Vagina (tissue), 2 donors: ENCODE data around the gene TNFAIP8L3. TPM values are rescaled to one million over a fixed set of nuclear protein-coding genes. Genes with fewer than 3 reads are reported as not detected.

Experiments used
- DNase-seq, 2 donors: peaks; one replicate each; pipeline ENCODE4 v3.0.0-alpha.2; 2017; ENCODE audit errors: extremely low spot score in 2 of 2
- H3K27ac ChIP-seq: fragments of 200-600 bp; sonication (generic); one replicate; pipeline ENCODE4 v1.5.1; 2019
- H3K27me3 ChIP-seq: fragments of 200-600 bp; sonication (generic); one replicate; pipeline ENCODE4 v1.5.1; 2019
- H3K36me3 ChIP-seq, 2 donors: fragments of 200-600 bp; sonication (generic); one replicate each; pipeline ENCODE4 v1.5.1; 2017 to 2019
- H3K4me1 ChIP-seq: fragments of 200-600 bp; sonication (generic); one replicate; pipeline ENCODE4 v1.5.1; 2019
- H3K4me3 ChIP-seq, 2 donors: fragments of 200-600 bp; sonication (generic); 1 replicate in 1 of 2; 2 replicates in 1 of 2; pipeline ENCODE4 v1.5.1; 2016 to 2019
- H3K9me3 ChIP-seq: fragments of 200-600 bp; sonication (generic); one replicate; pipeline ENCODE4 v1.5.1; 2019
- POLR2A ChIP-seq, 2 donors: fragments of 450-650 bp; IDR thresholded peaks; one replicate each; pipeline ENCODE4 v1.6.1; 2017; ENCODE audit warnings: antibody characterized with exemption in 2 of 2, mild to moderate bottlenecking in 2 of 2, moderate library complexity in 2 of 2
- POLR2AphosphoS5 ChIP-seq, 2 donors: sonication (generic); formaldehyde crosslinking; IDR thresholded peaks; one replicate each; pipeline ENCODE4 v1.9.0; 2017; ENCODE audit warnings: antibody characterized with exemption in 2 of 2, mild to moderate bottlenecking in 2 of 2, low read depth in 1 of 2; ENCODE audit not compliant: insufficient read depth in 1 of 2
- intact Hi-C: fragments of 100-400 bp; cut with DNase I; formaldehyde crosslinking; loops from one replicate; pipeline ENCODE4 v1.15.1; 2023
- total RNA-seq: library from RNA; depleted of rRNA; stranded (reverse); fragments of >200 nt; gene quantifications from one replicate; pipeline ENCODE4 v1.2.3, GENCODE V29; 2016
- TF ChIP-seq, protein P1 (sequence below), 3 experiments: fragments of 450-650 bp in 2 of 3; fragments of 200-600 bp in 1 of 3; sonication (generic) in 1 of 3; IDR thresholded peaks; one replicate each; pipeline ENCODE4 v1.5.1; 2017 to 2019; ENCODE audit warnings: antibody characterized with exemption in 3 of 3, mild to moderate bottlenecking in 2 of 3, moderate library complexity in 2 of 3

The TNFAIP8L3 gene
- total RNA-seq, 1 donor from 2014 or later, result 21.9 TPM

DNA sequence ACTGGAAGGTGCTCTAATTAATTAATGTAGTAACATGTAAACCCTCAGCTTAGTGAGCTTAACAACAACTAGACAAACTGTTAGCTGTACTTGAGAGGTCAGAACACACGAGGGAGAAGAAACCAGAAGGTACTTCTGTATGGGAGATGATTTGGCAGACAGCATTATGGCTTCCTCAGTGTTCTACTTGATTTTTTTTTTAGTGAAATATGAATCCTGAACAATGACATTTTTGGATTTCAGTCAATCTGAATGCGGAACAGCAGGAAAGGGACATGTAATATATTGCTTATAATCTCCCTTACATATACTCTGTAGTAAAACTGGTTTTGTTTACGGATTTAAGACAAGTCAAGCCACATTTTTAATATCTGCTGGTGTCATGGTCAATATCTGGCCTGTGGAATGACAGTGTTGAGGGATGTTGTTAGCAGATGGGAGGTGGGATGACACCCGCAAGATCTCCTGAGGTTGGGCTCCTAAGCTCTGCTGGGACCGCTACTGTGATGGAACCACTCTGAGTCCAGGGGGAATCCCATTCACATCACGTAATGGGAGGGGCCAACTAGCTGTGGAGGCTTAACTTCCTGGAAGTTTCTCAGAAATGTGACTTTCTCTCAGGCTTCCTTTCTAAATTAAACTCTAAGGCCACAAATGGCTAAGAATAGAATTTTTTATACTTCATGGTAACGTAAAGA lies 18.7 kb downstream of the TNFAIP8L3 start:
- Histone ChIP-seq H3K27ac (peak overlapping the region; percentile 47), H3K27me3 (no peaks in the 10 kb centered on the region), H3K4me3 (no peak overlapping the region), H3K4me1 (peaks cover 27% of the 10 kb centered on the region), H3K9me3 (no peaks in the 10 kb centered on the region), H3K36me3 (no peaks in the 10 kb centered on the region)
- intact Hi-C loops, result no loop called here
- TF ChIP-seq, protein P1, sequence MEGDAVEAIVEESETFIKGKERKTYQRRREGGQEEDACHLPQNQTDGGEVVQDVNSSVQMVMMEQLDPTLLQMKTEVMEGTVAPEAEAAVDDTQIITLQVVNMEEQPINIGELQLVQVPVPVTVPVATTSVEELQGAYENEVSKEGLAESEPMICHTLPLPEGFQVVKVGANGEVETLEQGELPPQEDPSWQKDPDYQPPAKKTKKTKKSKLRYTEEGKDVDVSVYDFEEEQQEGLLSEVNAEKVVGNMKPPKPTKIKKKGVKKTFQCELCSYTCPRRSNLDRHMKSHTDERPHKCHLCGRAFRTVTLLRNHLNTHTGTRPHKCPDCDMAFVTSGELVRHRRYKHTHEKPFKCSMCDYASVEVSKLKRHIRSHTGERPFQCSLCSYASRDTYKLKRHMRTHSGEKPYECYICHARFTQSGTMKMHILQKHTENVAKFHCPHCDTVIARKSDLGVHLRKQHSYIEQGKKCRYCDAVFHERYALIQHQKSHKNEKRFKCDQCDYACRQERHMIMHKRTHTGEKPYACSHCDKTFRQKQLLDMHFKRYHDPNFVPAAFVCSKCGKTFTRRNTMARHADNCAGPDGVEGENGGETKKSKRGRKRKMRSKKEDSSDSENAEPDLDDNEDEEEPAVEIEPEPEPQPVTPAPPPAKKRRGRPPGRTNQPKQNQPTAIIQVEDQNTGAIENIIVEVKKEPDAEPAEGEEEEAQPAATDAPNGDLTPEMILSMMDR (IDR thresholded peaks at IDR 0.05), result no peak
- TF ChIP-seq POLR2A (IDR thresholded peaks at IDR 0.05) (no peak), POLR2AphosphoS5 (IDR thresholded peaks at IDR 0.05; ENCODE audit: insufficient read depth in 1 of 2, low read depth in 1 of 2) (no peak)
- DNase-seq, result no peak

DNA sequence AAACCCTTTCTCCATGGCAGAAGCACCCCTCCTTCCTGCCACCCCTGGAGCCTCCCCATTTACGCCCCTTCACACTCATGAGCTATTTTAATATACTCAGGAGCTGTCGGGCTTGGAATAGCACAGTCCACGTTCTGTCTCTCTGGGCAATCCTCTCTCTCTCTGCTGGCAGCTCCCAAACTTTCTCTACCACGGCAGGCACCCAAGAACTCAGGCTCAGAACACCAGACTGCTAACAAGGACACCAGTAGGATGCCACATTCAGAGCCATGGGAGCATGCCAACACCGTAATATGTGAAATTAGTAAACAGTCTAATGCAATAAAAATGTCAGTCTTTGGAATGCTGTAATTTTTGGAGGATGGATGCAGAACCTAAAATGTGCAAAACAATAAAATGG lies 19.3 kb downstream of the TNFAIP8L3 start:
- H3K36me3 ChIP-seq, result no peaks in the 10 kb centered on the region
- no peak for TF ChIP-seq POLR2A (IDR thresholded peaks at IDR 0.05)
- no peak for TF ChIP-seq POLR2AphosphoS5 (IDR thresholded peaks at IDR 0.05; ENCODE audit: insufficient read depth in 1 of 2, low read depth in 1 of 2)
- TF ChIP-seq, protein P1 (IDR thresholded peaks at IDR 0.05), result no peak
- H3K27ac ChIP-seq, result peak overlapping the region; percentile 27
- no peaks in the 10 kb centered on the region for H3K27me3 ChIP-seq
- H3K9me3 ChIP-seq, result no peaks in the 10 kb centered on the region
- no peak for DNase-seq
- intact Hi-C loops, result no loop called here
- H3K4me3 ChIP-seq, result no peak overlapping the region
- H3K4me1 ChIP-seq, result peaks cover 27% of the 10 kb centered on the region

DNA sequence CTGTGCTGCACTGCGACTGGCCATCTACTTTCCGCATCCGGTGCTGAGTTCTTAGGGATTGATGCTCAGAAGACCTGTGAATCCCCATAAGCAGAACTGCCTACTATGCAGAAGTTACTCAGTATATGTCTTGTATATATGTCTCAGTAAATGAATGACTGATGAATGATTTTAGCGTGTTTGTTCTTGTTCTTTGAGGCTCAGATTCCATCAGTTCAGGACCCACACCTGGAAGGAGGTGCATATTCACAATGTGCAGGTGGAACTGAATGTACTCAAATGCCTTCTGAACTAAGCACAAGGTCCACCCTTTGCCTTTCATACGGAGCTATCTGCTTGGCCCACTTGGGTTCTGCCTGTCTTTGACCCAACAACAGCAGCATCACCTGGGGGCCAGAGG lies 19.8 kb downstream of the TNFAIP8L3 start:
- Histone ChIP-seq H3K27me3 (no peaks in the 10 kb centered on the region), H3K9me3 (no peaks in the 10 kb centered on the region), H3K4me1 (peaks cover 27% of the 10 kb centered on the region), H3K27ac (no peak overlapping the region), H3K36me3 (no peaks in the 10 kb centered on the region), H3K4me3 (no peak overlapping the region)
- DNase-seq, result no peak
- TF ChIP-seq, protein P1 (IDR thresholded peaks at IDR 0.05), result no peak
- no peak for TF ChIP-seq POLR2A (IDR thresholded peaks at IDR 0.05)
- no peak for TF ChIP-seq POLR2AphosphoS5 (IDR thresholded peaks at IDR 0.05; ENCODE audit: insufficient read depth in 1 of 2, low read depth in 1 of 2)
- intact Hi-C loops, result no loop called here

DNA sequence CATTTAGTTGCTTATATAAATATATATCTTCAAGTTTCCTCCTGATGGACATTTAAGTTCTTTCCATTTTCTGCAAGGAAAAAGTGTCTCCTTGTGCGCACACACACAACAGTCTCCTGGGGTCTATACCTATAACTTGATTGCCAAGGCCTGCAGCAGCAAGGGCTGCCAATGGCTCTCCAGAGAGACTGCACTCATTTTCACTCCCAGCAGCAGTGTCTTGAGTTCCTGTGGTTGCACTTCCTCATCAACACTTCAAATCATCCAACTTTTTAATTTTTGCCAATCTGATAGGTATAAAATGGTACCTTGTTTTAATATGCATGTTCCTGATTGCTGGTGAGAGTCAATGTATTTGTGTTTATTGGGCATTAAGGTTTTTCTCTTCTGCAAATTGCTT lies 23.1 kb downstream of the TNFAIP8L3 start:
- Histone ChIP-seq H3K36me3 (no peaks in the 10 kb centered on the region), H3K27me3 (no peaks in the 10 kb centered on the region), H3K4me1 (peaks cover 27% of the 10 kb centered on the region), H3K4me3 (no peak overlapping the region), H3K27ac (no peak overlapping the region), H3K9me3 (no peaks in the 10 kb centered on the region)
- no peak for DNase-seq
- intact Hi-C loops, result no loop called here
- TF ChIP-seq POLR2A (IDR thresholded peaks at IDR 0.05), result no peak
- TF ChIP-seq POLR2AphosphoS5 (IDR thresholded peaks at IDR 0.05; ENCODE audit: insufficient read depth in 1 of 2, low read depth in 1 of 2), result no peak
- TF ChIP-seq, protein P1 (IDR thresholded peaks at IDR 0.05), result no peak

DNA sequence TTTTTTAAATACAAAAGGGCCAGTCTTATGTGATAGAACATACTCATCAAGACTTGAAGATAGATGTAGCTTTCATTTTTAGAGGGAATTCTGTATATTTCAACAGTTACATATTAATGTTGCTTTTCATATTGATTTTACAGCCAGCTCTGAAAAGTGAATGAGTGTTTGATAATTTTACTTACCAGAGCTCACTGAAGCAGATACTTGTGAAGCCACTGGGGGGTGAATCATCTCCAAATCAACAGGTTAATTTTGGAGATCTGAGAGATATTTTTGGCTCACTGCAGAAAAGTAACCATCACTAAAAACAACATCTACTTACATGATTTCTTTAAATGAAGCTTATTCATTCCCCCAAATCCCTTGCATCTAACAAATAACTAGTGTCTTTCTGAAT lies 24.7 kb downstream of the TNFAIP8L3 start:
- DNase-seq, result no peak
- no peak overlapping the region for H3K4me3 ChIP-seq
- no peaks in the 10 kb centered on the region for H3K36me3 ChIP-seq
- peaks cover 19% of the 10 kb centered on the region for H3K4me1 ChIP-seq
- TF ChIP-seq POLR2AphosphoS5 (IDR thresholded peaks at IDR 0.05; ENCODE audit: insufficient read depth in 1 of 2, low read depth in 1 of 2), result no peak
- TF ChIP-seq, protein P1 (IDR thresholded peaks at IDR 0.05), result no peak
- no peak for TF ChIP-seq POLR2A (IDR thresholded peaks at IDR 0.05)
- no peaks in the 10 kb centered on the region for H3K27me3 ChIP-seq
- no peaks in the 10 kb centered on the region for H3K9me3 ChIP-seq
- no peak overlapping the region for H3K27ac ChIP-seq
- intact Hi-C loops, result no loop called here
